OCI-LY3 (cell line): ENCODE results near the gene EEA1.

Source experiments
- EZH2phosphoT487 ChIP-seq: fragments of 200-600 bp; shearing (Covaris generic); IDR thresholded peaks from 2 replicates; pipeline ENCODE4 v1.6.1; 2018; ENCODE audit warnings: antibody characterized with exemption, mixed run types, low read depth
- TF ChIP-seq, protein P1 (sequence below): fragments of 200-600, 300-600 bp; sonication (generic); IDR thresholded peaks from 2 replicates; pipeline ENCODE4 v1.5.1; 2014; ENCODE audit warnings: antibody characterized with exemption, low read length, low read depth

DNA sequence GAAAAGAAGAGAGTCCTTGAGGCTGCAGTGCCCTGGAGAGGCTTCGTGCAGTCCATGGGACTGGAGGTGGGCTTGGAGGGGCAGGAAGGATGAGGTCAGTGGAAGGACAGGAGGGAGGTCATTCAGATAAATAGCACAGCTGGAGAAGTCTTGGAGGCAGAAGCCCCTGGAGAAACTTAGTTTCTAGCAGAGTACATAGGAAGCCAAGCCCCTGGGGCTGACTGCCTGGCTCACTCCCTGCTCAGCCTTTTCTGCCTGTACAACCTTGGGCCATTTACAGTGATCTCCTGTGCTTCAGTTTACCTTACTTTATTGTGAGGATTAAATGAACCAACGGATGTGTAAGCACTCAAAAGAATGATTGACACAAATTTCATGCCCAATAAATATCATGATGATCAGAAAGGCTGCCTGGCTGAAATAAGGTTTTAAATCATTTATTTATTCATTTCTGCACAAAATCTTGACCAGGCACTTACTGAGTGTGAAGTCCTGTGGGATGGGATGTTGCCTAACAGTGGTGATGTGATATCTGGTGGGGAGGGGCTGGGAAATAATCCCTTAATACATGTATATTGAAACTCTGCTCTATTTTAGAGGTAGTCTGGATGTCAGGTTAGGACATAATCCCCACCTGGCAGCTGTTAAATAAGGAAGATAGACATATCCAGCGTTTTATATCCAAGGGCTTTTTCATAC lies 172.0 kb downstream of the EEA1 start:
- TF ChIP-seq, protein P1, sequence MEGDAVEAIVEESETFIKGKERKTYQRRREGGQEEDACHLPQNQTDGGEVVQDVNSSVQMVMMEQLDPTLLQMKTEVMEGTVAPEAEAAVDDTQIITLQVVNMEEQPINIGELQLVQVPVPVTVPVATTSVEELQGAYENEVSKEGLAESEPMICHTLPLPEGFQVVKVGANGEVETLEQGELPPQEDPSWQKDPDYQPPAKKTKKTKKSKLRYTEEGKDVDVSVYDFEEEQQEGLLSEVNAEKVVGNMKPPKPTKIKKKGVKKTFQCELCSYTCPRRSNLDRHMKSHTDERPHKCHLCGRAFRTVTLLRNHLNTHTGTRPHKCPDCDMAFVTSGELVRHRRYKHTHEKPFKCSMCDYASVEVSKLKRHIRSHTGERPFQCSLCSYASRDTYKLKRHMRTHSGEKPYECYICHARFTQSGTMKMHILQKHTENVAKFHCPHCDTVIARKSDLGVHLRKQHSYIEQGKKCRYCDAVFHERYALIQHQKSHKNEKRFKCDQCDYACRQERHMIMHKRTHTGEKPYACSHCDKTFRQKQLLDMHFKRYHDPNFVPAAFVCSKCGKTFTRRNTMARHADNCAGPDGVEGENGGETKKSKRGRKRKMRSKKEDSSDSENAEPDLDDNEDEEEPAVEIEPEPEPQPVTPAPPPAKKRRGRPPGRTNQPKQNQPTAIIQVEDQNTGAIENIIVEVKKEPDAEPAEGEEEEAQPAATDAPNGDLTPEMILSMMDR, result no peak
- no peak for TF ChIP-seq EZH2phosphoT487
